ENCODE results near the gene SNX25. TPM values are rescaled to one million over a fixed set of nuclear protein-coding genes. Genes with fewer than 3 reads are reported as not detected.
A peak's percentile ranks its signal among the peaks of the same experiment; 100 is the strongest.

SNX25 gene
- polyA plus RNA-seq, 1 of the 3 experiments (the other 2 are of a cell fraction), result 8.5 TPM

DNA sequence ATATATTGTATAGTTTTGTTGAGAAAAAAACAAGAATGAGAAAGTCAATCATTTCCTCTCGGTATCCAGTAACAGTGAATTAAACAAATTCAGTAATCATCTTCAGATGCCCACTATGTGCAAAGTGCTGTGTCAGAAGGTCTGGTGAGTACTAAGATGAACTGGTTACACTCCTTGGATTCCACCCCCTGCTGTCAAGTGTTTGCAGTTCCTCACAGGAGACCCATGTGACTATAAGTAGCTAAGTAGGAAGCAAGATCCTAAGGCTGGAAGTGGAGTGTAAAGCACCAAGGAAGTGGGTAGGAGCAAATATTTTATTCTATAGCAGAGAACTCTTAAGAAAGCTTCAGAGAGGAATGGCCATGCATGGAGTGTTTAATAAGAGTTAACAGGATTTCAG, 73.6 kb downstream of the SNX25 start:
- Histone ChIP-seq H3K4me1 (ENCODE audit: control insufficient read depth in 1 of 2, insufficient read depth in 2 of 2, low read depth in 1 of 2, low read length in 1 of 2) (peaks cover 3 to 21% of the 10 kb centered on the region in 2 experiments; a peak in 3 of 4 replicates), H3K79me2 (ENCODE audit: insufficient read depth) (peaks cover 17% of the 10 kb centered on the region; the same call in 1 of the 2 replicates), H4K20me1 (ENCODE audit: insufficient read depth) (no peaks in the 10 kb centered on the region), H3K9me3 (no peaks in the 10 kb centered on the region), H3K27me3 (ENCODE audit: insufficient read depth) (no peaks in the 10 kb centered on the region), H3K9me2 (no peaks in the 10 kb centered on the region), H3K36me3 (replicated peaks in 1 of 2; ENCODE audit: control insufficient read depth in 1 of 2, insufficient read depth in 2 of 2, low read length in 1 of 2) (peaks cover 10 to 37% of the 10 kb centered on the region in 2 experiments), H3F3A (replicated peaks; ENCODE audit: insufficient read depth) (peaks cover 22% of the 10 kb centered on the region), H3K27ac (ENCODE audit: low read depth in 2 of 2, low read length in 1 of 2) (peak overlapping the region in 1 of 2 experiments; percentile 50; a peak in 2 of 4 replicates), H3K9ac (no peak overlapping the region), H2AFZ (ENCODE audit: low read depth) (no peak overlapping the region), H3K4me3 (ENCODE audit: low read depth in 2 of 2, low read length in 1 of 2) (no peak overlapping the region), H3K4me2 (no peak overlapping the region)
- POLR2A ChIA-PET, result no interaction called here
- DNase-seq, result no peak
- 88% methylated on average over 1 of the region's 1 CpG for WGBS (ENCODE audit: low lambda C conversion rate)
- CTCF ChIA-PET, result interaction anchor here (1.6 kb wide), 1 partner anchor 108 kb away, joined by 4 read pairs; no protein-coding TSS in a partner anchor
- TF ChIP-seq, protein P1, sequence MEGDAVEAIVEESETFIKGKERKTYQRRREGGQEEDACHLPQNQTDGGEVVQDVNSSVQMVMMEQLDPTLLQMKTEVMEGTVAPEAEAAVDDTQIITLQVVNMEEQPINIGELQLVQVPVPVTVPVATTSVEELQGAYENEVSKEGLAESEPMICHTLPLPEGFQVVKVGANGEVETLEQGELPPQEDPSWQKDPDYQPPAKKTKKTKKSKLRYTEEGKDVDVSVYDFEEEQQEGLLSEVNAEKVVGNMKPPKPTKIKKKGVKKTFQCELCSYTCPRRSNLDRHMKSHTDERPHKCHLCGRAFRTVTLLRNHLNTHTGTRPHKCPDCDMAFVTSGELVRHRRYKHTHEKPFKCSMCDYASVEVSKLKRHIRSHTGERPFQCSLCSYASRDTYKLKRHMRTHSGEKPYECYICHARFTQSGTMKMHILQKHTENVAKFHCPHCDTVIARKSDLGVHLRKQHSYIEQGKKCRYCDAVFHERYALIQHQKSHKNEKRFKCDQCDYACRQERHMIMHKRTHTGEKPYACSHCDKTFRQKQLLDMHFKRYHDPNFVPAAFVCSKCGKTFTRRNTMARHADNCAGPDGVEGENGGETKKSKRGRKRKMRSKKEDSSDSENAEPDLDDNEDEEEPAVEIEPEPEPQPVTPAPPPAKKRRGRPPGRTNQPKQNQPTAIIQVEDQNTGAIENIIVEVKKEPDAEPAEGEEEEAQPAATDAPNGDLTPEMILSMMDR (IDR thresholded peaks at IDR 0.05), result peak; percentile 29; the same call in 1 of the 2 replicates
- no peak for TF ChIP-seq FOSL2 (IDR thresholded peaks at IDR 0.05; ENCODE audit: borderline replicate concordance, low read depth)
- TF ChIP-seq, protein P2, sequence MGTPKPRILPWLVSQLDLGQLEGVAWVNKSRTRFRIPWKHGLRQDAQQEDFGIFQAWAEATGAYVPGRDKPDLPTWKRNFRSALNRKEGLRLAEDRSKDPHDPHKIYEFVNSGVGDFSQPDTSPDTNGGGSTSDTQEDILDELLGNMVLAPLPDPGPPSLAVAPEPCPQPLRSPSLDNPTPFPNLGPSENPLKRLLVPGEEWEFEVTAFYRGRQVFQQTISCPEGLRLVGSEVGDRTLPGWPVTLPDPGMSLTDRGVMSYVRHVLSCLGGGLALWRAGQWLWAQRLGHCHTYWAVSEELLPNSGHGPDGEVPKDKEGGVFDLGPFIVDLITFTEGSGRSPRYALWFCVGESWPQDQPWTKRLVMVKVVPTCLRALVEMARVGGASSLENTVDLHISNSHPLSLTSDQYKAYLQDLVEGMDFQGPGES (IDR thresholded peaks at IDR 0.05; ENCODE audit: low read depth, low read length), result no peak
- no peak for TF ChIP-seq PBX3 (IDR thresholded peaks at IDR 0.05)

- POLR2A ChIA-PET, result no interaction called here
- DNase-seq, result no peak
- no peak overlapping the region for H3K9ac ChIP-seq
- H3F3A ChIP-seq (replicated peaks; ENCODE audit: insufficient read depth), result peaks cover 22% of the 10 kb centered on the region
- H3K27me3 ChIP-seq (ENCODE audit: insufficient read depth), result no peaks in the 10 kb centered on the region
- H3K9me3 ChIP-seq, result no peaks in the 10 kb centered on the region
- no peak overlapping the region for H3K4me3 ChIP-seq (ENCODE audit: low read depth in 2 of 2, low read length in 1 of 2)
- peaks cover 17% of the 10 kb centered on the region; the same call in 1 of the 2 replicates for H3K79me2 ChIP-seq (ENCODE audit: insufficient read depth)
- H2AFZ ChIP-seq (ENCODE audit: low read depth), result no peak overlapping the region
- CTCF ChIA-PET, result interaction anchor here (0.6 to 1.6 kb wide), 2 partner anchors 51 to 107 kb away, joined by 3 to 4 read pairs; no protein-coding TSS in a partner anchor
- H3K36me3 ChIP-seq (replicated peaks in 1 of 2; ENCODE audit: control insufficient read depth in 1 of 2, insufficient read depth in 2 of 2, low read length in 1 of 2), result peaks cover 14 to 45% of the 10 kb centered on the region in 2 experiments
- H3K27ac ChIP-seq (ENCODE audit: low read depth in 2 of 2, low read length in 1 of 2), result peak overlapping the region in 1 of 2 experiments; percentile 50; a peak in 2 of 4 replicates
- H4K20me1 ChIP-seq (ENCODE audit: insufficient read depth), result no peaks in the 10 kb centered on the region
- peaks cover 3 to 21% of the 10 kb centered on the region in 2 experiments; a peak in 3 of 4 replicates for H3K4me1 ChIP-seq (ENCODE audit: control insufficient read depth in 1 of 2, insufficient read depth in 2 of 2, low read depth in 1 of 2, low read length in 1 of 2)
- no peak overlapping the region for H3K4me2 ChIP-seq
- H3K9me2 ChIP-seq, result no peaks in the 10 kb centered on the region
- TF ChIP-seq RAD21 (IDR thresholded peaks at IDR 0.05; ENCODE audit: low read length), result no peak
- no peak for TF ChIP-seq EZH2phosphoT487 (IDR thresholded peaks at IDR 0.05; ENCODE audit: borderline replicate concordance, low read depth)
- no peak for TF ChIP-seq TAF1 (IDR thresholded peaks at IDR 0.05; ENCODE audit: borderline replicate concordance, low read depth, low read length)
- TF ChIP-seq EP300 (IDR thresholded peaks at IDR 0.05; ENCODE audit: borderline replicate concordance in 1 of 2, low read depth in 1 of 2, low read length in 1 of 2), result no peak
- TF ChIP-seq JUND (IDR thresholded peaks at IDR 0.05), result peak; percentile 58
- TF ChIP-seq FOSL2 (IDR thresholded peaks at IDR 0.05; ENCODE audit: borderline replicate concordance, low read depth), result peak; percentile 76; the same call in 1 of the 2 replicates
- TF ChIP-seq FOXM1 (IDR thresholded peaks at IDR 0.05; ENCODE audit: low read depth), result no peak
- TF ChIP-seq GABPA (IDR thresholded peaks at IDR 0.05; ENCODE audit: low read depth), result no peak
- TF ChIP-seq RXRA (IDR thresholded peaks at IDR 0.05; ENCODE audit: borderline replicate concordance, low read depth), result no peak
Observed at GRCh38 chr4:185283723-185284122, 74.3 kb downstream of the SNX25 start.
